LoVo (cell line): ENCODE measurements around the gene RAB11FIP5.
"Not testable (repeated sequence)": the region's sequence is repeated elsewhere in the genome, so short reads cannot be mapped to it uniquely, and the experiment has no call there.

Experiments
- DNase-seq: peaks from one replicate; pipeline ENCODE4 v3.0.0-alpha.2; 2016; ENCODE audit warnings: low spot score

The RAB11FIP5 gene

GRCh38 chr2:73069855-73070642, 42.7 kb downstream of the RAB11FIP5 start:
- no peak for DNase-seq

DNA sequence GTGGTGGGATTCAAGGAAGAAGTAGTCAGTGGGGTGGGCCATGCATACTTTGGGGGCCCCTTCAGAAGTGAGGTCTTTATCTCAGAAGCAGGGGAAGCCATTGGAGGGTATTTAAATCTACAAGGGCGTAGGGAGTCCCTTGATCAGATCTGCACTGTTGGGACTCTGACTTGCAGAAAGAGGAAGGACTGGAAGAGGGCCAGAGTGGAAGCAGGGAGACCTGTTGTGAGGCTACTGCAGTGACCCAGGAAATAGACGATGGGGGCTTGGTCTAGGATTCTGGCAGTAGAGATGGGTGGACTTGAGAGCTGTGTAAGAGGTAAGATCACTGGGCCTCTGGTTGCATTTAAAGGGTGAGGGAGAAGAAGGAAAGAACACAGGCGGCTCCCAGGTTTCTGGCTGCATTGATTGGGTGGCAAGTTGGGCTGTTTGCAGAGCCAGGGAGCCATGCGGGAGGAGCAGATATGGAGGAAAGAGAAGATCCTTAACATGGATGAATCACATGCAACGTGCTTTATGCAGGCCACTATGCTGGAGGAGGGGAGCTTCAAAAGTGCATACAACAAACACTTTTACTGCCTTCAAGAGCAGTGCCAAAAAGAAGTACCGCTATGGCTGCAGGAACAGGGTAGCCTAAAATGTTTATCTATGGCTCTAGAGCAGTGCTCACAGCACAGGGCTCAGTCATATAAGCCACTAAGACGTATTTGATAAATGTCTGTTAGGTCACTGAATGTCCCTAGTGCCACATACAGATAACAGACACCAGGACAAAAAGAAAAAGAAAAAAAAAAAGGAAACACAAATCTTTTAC, 43.5 kb downstream of the RAB11FIP5 start:
- DNase-seq, result no peak

DNA sequence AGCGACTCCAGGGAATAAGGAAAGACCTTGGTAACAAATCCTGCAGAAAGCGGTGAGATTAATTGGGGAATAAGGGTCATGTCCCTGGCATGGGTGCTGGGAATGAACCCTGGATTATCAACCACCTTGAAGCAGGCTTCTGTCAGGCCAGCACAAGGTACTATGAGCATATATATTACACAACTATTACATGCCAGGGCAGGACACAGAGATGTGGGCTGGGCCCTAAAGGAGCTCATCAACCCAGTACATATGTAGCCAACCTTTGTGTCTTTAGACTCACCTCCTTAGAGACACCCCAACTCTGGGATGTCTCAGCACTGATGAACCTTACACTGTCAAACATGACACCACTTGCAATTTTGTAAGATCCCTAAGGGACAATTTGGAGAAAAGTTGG, 44.6 kb downstream of the RAB11FIP5 start:
- no peak for DNase-seq

DNA sequence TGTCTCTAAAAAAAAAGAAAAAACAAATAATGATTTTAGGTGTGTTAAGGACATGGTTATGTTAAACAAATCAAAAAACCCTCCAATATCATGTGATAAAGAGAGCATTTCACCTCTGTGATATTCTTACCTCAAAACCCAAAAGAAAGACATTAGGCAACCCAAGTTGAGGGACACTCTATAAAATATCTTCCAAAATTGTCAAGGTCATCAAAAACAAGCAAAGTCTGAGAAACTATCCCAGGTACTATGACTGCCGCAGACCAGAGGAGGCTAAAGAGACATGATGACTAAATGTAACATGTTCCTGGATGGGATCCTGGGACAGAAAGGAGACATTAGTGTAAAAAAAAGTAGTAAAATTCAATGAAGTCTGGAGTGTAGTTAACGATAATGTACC, 45.7 kb downstream of the RAB11FIP5 start:
- DNase-seq, result no peak

DNA sequence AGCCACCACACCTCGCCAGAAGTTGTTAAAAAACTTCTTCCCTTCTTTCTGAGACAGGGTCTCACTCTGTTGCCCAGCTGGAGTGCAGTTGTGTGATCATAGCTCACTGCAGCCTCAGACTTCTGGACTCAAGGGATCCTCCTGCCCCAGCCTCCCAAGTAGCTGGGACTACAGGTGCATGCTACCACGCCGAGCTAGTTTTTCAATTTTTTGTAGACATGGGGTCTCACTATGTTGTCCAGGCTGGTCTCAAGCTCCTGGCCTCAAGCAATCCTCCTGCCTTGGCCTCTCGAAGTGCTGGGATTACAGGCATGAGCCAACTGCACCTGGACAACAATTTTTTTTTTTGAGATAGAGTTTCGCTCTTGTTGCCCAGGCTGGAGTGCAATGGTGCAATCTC, 47.7 kb downstream of the RAB11FIP5 start:
- not testable (repeated sequence) for DNase-seq

- DNase-seq, result peak; percentile 34
Measured at GRCh38 chr2:73063909-73064875, 48.6 kb downstream of the RAB11FIP5 start.

- no peak for DNase-seq
Measured at GRCh38 chr2:73063472-73063871, 49.3 kb downstream of the RAB11FIP5 start.

GRCh38 chr2:73059106-73059505, 53.6 kb downstream of the RAB11FIP5 start:
- DNase-seq, result no peak

DNA sequence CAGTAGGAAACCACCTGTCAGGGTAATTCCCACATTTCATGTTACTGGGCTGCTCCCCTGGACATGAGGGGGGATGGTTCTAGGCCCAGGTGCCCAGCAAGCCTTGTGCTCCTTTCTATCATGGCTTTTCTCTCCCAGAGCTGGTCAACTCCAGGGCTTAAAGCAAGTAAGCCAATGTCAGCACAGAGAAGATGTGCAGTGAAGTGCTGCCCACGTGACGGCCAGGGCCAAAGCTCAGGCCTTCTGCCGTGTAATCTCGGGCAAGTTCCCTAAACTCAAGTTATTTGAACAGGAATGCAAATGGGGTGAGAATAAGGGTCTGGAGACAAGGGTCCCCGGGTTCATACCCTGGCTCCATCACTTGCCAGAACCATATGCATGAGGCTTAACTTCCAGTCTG, 57.8 kb downstream of the RAB11FIP5 start:
- no peak for DNase-seq

- DNase-seq, result no peak
Measured at GRCh38 chr2:73053316-73054114, 59.2 kb downstream of the RAB11FIP5 start.

DNA sequence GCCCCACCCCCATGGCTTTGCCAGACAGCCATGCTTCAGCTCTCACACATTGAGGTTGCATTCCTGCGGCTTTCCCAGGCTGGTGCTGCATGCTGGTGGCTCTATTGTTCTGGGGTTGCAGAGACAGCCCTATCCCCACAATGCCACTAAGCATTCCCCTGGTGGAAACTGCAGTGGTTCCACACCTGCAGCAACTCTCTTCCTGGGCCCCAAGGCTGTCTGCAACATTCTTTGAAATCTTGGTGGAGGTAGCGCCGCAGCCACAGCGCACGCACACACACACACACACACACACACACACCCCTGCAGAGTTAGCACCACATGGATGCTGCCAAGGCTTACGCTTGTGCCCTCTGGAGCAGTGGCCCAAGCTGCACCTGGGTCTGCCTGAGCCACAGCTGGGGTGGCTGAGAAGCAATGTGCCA, 62.6 kb downstream of the RAB11FIP5 start:
- DNase-seq, result no peak

- DNase-seq, result no peak
Measured at GRCh38 chr2:73043929-73044832, 68.6 kb downstream of the RAB11FIP5 start.

- DNase-seq, result no peak
Measured at GRCh38 chr2:73043276-73043675, 69.5 kb downstream of the RAB11FIP5 start.

- no peak for DNase-seq
Measured at GRCh38 chr2:73037947-73038585, 74.7 kb downstream of the RAB11FIP5 start.

- no peak for DNase-seq
Measured at GRCh38 chr2:73036766-73037165, 76.0 kb downstream of the RAB11FIP5 start.

DNA sequence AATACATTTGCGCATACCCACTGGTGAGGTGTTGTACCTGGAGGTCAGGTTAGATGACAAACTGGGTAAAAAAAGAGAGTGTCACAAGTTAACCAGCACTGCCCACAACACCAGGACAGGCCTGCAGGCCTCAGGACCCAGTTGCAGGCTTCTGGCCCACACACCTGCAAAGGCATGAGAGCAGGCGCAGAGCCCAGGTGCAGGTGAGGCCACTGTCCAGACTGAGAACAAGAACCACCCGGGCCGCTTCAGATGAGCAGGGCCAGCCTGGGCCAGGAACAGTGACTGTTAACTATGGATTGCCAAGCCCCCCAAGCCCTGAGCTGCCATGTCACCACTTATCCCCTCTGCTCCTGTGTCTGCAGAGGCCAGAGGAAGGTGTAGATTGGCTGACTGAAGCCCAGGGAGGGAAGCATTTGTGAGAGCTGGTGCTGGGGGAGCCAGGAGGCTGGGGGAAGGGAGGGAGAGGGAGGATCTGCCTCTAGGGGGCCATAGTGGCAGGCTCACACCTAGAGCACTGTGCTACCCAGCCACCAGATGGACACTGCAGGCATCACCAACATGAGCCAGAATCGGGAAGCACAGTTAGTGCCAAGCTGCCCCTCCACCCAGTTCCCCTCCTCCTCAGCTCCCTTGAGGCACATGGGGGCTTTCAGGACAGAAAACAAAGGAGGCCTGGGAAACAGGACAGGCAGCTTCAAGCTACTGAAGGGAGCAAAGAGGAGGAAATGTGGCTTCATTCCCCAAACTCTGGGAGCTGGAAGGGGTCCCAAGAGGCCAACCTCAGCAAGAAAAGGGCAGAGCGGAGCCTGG, 76.6 kb downstream of the RAB11FIP5 start:
- DNase-seq, result no peak

DNA sequence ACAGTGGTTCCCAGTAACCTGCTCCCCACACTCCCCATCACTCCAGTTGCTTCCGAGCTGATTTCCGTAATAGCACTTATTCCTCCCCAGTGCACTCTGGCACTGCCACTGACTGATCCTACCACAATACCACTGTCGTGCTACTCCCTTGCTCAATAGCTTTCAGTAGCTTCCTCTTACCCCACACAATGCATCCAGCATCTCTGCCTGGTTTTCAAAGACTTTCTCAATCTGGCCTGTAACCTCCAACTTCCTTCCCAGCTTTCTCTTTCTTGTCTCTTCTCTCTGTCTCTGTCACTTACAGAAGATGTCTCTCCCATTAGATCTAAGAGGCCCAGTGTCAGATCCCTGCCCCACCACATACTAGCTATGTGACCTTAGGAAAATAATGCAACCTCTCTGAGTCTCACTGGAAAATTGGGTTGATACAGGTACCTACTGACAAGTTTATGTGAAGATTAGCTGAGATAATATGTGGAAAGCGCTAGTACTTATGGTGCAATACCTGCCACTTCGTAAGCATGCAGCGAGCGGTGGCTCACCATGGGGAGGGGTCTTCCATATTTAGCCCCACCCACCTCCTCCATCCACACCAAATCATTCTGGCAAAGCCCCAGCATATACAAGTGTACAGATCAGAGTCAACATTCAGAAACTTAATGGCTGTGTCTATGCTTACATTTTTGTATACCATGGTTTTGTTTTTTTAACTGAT, 77.9 kb downstream of the RAB11FIP5 start:
- DNase-seq, result no peak

GRCh38 chr2:73033766-73034381, 78.9 kb downstream of the RAB11FIP5 start:
- no peak for DNase-seq
